Parathyroid adenoma (tissue), 2 donors: Measurements from ENCODE around the gene IQUB.

Source experiments
- H2AFZ ChIP-seq: fragments of 300-600 bp; sonication (generic); one replicate; pipeline ENCODE4 v1.7.0; 2017; ENCODE audit warnings: antibody characterized with exemption, mild to moderate bottlenecking
- H3K27ac ChIP-seq: fragments of 300-600 bp; sonication (generic); one replicate; pipeline ENCODE4 v1.7.0; 2017
- H3K27me3 ChIP-seq: fragments of 300-600 bp; sonication (generic); one replicate; pipeline ENCODE4 v1.7.0; 2017; ENCODE audit warnings: low read length; ENCODE audit not compliant: control insufficient read depth, insufficient read depth
- H3K36me3 ChIP-seq: fragments of 300-600 bp; sonication (generic); one replicate; pipeline ENCODE4 v1.7.0; 2017; ENCODE audit warnings: low read length; ENCODE audit not compliant: control insufficient read depth, insufficient read depth
- H3K4me1 ChIP-seq: fragments of 300-600 bp; sonication (generic); one replicate; pipeline ENCODE4 v1.7.0; 2017; ENCODE audit warnings: control low read depth
- H3K4me2 ChIP-seq: fragments of 300-600 bp; sonication (generic); one replicate; pipeline ENCODE4 v1.7.0; 2017; ENCODE audit warnings: low read length
- H3K4me3 ChIP-seq: fragments of 300-600 bp; sonication (generic); one replicate; pipeline ENCODE4 v1.7.0; 2017; ENCODE audit warnings: low read depth, low read length
- H3K79me2 ChIP-seq: fragments of 300-600 bp; sonication (generic); one replicate; pipeline ENCODE4 v1.7.0; 2017; ENCODE audit warnings: control low read depth
- H3K9ac ChIP-seq: fragments of 300-600 bp; sonication (generic); one replicate; pipeline ENCODE4 v1.7.0; 2017; ENCODE audit warnings: mild to moderate bottlenecking
- H3K9me3 ChIP-seq: fragments of 300-600 bp; sonication (generic); one replicate; pipeline ENCODE4 v1.7.0; 2017; ENCODE audit warnings: low read length; ENCODE audit not compliant: control insufficient read depth
- TF ChIP-seq, protein P1 (sequence below): fragments of 300-600 bp; sonication (generic); IDR thresholded peaks from one replicate; pipeline ENCODE4 v1.7.0; 2017; ENCODE audit warnings: antibody characterized with exemption, mild to moderate bottlenecking
- donor health status: primary hyperparathyroidism.

IQUB gene

DNA sequence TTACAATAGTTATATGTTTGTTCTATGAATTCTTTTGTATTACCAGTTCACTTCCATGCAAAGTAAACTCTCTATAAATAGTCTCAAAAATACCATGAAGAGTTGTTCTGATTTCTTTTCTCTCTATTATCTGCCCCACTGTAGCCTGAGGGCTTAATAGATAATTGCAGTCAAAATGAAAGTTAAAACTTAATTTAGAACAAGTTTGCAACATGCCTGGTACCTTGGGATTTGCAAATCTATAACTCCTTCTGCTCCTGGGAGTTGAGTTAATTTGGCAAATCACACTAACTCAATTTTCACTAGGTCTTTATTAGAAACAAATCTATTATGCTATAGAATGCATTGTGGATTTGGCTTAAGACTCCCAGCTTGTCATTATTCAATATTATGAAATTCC, 45.0 kb upstream of the IQUB start:
- Histone ChIP-seq H2AFZ (no peak overlapping the region), H3K27me3 (no peaks in the 10 kb centered on the region), H3K4me1 (no peaks in the 10 kb centered on the region), H3K79me2 (no peaks in the 10 kb centered on the region), H3K36me3 (no peaks in the 10 kb centered on the region), H3K4me2 (no peak overlapping the region), H3K9me3 (no peaks in the 10 kb centered on the region), H3K4me3 (no peak overlapping the region), H3K9ac (no peak overlapping the region), H3K27ac (no peak overlapping the region)
- TF ChIP-seq, protein P1, sequence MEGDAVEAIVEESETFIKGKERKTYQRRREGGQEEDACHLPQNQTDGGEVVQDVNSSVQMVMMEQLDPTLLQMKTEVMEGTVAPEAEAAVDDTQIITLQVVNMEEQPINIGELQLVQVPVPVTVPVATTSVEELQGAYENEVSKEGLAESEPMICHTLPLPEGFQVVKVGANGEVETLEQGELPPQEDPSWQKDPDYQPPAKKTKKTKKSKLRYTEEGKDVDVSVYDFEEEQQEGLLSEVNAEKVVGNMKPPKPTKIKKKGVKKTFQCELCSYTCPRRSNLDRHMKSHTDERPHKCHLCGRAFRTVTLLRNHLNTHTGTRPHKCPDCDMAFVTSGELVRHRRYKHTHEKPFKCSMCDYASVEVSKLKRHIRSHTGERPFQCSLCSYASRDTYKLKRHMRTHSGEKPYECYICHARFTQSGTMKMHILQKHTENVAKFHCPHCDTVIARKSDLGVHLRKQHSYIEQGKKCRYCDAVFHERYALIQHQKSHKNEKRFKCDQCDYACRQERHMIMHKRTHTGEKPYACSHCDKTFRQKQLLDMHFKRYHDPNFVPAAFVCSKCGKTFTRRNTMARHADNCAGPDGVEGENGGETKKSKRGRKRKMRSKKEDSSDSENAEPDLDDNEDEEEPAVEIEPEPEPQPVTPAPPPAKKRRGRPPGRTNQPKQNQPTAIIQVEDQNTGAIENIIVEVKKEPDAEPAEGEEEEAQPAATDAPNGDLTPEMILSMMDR: no peak

GRCh38 chr7:123573896-123574467, 39.6 kb upstream of the IQUB start:
- Histone ChIP-seq H3K79me2 (no peaks in the 10 kb centered on the region), H3K9ac (no peak overlapping the region), H2AFZ (no peak overlapping the region), H3K9me3 (no peaks in the 10 kb centered on the region), H3K36me3 (no peaks in the 10 kb centered on the region), H3K27me3 (no peaks in the 10 kb centered on the region), H3K4me1 (no peaks in the 10 kb centered on the region), H3K4me2 (no peak overlapping the region), H3K4me3 (no peak overlapping the region), H3K27ac (no peak overlapping the region)
- TF ChIP-seq, protein P1: no peak

DNA sequence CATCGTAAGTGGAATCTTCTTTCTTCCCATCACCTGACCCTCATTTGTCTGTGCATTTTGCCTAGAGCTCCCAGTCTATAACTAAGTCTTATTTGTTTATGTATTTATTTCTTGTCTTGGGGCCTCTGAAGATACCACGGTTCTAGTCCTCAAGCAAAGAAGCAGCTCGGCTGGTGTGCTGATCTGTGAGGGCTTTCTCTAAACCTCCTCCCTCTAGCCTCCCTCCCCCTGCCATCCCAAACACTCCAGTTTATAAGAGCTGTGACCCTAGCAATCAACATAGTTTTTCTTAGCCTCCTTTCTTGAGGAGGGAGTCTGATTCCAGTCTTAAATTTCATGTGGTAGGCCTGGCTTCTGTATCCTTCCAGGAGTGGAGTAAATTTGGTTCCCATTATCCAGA, 38.9 kb upstream of the IQUB start:
- H3K4me3 ChIP-seq: no peak overlapping the region

GRCh38 chr7:123571684-123572083, 37.3 kb upstream of the IQUB start:
- Histone ChIP-seq H2AFZ (no peak overlapping the region), H3K4me1 (no peaks in the 10 kb centered on the region), H3K27me3 (no peaks in the 10 kb centered on the region), H3K79me2 (no peaks in the 10 kb centered on the region), H3K27ac (no peak overlapping the region), H3K4me3 (no peak overlapping the region), H3K36me3 (no peaks in the 10 kb centered on the region), H3K9me3 (no peaks in the 10 kb centered on the region), H3K9ac (no peak overlapping the region), H3K4me2 (no peak overlapping the region)
- TF ChIP-seq, protein P1: no peak

More for the DNA sequence above, 38.9 kb upstream of the IQUB start:
- Histone ChIP-seq H3K79me2 (no peaks in the 10 kb centered on the region), H2AFZ (no peak overlapping the region), H3K9me3 (no peaks in the 10 kb centered on the region), H3K4me2 (no peak overlapping the region), H3K27ac (no peak overlapping the region), H3K36me3 (no peaks in the 10 kb centered on the region), H3K4me1 (no peaks in the 10 kb centered on the region), H3K27me3 (no peaks in the 10 kb centered on the region), H3K9ac (no peak overlapping the region)
- TF ChIP-seq, protein P1: no peak

DNA sequence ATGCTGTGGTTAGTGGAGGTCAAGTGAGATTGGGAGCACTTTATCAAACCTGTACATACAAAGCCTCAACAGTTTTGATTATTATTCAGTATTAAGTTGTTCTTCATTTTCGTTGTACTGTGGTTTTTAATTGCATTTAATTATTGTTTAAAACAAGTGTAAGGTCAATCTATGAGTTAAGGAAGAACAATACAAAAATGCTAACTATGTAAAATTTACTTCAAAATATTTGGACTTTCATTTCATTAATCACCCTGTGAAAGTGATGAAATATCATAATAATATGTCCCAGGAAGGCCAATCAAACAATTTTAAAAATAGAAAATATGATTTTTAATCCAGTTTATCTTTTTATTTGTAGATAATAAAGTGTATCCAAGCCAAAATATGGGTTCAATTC, 36.8 kb upstream of the IQUB start:
- Histone ChIP-seq H2AFZ (no peak overlapping the region), H3K27ac (no peak overlapping the region), H3K9ac (no peak overlapping the region), H3K4me2 (no peak overlapping the region), H3K4me1 (no peaks in the 10 kb centered on the region), H3K4me3 (no peak overlapping the region), H3K27me3 (no peaks in the 10 kb centered on the region), H3K9me3 (no peaks in the 10 kb centered on the region), H3K36me3 (no peaks in the 10 kb centered on the region), H3K79me2 (no peaks in the 10 kb centered on the region)
- TF ChIP-seq, protein P1: no peak
